ENCODE measurements around the gene B4GAT1. TPM values are rescaled to one million over a fixed set of nuclear protein-coding genes. Genes with fewer than 3 reads are reported as not detected.

The B4GAT1 gene
- polyA plus RNA-seq, 1 donor from 2014 or later: 162 TPM

DNA sequence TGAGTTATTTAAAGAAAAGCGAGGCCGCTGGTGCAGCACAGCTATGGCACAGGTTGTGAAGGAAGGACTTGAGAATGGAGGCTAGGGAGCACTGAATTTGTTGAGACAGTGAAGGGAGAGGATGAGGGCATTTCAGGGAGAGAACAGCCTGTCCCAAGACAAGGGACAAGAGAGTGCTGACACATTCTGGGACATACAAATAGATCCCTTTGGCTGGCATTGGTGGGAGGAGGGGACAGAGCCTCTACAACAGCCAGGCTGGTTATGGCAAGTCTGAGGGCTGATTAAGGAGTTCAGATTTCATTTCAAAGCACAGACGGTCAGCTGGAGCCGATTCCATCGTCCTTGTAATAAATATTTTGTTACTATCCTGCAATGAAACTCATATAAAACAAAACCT lies 25.8 kb upstream of the B4GAT1 start:
- Histone ChIP-seq H3K4me2 (ENCODE audit: low read length) (no peak overlapping the region), H3K27ac (ENCODE audit: low read length) (no peak overlapping the region), H3K4me3 (ENCODE audit: low read length) (no peak overlapping the region), H3K36me3 (ENCODE audit: insufficient read depth, low read length) (no peaks in the 10 kb centered on the region), H3K27me3 (ENCODE audit: insufficient read depth, low read depth, low read length) (no peaks in the 10 kb centered on the region), H3K9me3 (ENCODE audit: low read length) (no peaks in the 10 kb centered on the region), H3K79me2 (replicated peaks; ENCODE audit: insufficient read depth, low read length) (no peaks in the 10 kb centered on the region), H3K9me2 (ENCODE audit: insufficient read depth, low read length) (no peaks in the 10 kb centered on the region), H2AFZ (ENCODE audit: low read depth, low read length) (no peak overlapping the region), H3K9ac (ENCODE audit: low read length) (no peak overlapping the region), H4K20me1 (ENCODE audit: insufficient read depth) (no peaks in the 10 kb centered on the region), H3F3A (ENCODE audit: insufficient read depth, low read length, poor library complexity, severe bottlenecking) (no peaks in the 10 kb centered on the region)
- no peak for TF ChIP-seq MXI1 (conservative IDR thresholded peaks at IDR 0.05; ENCODE audit: poor library complexity, severe bottlenecking)

DNA sequence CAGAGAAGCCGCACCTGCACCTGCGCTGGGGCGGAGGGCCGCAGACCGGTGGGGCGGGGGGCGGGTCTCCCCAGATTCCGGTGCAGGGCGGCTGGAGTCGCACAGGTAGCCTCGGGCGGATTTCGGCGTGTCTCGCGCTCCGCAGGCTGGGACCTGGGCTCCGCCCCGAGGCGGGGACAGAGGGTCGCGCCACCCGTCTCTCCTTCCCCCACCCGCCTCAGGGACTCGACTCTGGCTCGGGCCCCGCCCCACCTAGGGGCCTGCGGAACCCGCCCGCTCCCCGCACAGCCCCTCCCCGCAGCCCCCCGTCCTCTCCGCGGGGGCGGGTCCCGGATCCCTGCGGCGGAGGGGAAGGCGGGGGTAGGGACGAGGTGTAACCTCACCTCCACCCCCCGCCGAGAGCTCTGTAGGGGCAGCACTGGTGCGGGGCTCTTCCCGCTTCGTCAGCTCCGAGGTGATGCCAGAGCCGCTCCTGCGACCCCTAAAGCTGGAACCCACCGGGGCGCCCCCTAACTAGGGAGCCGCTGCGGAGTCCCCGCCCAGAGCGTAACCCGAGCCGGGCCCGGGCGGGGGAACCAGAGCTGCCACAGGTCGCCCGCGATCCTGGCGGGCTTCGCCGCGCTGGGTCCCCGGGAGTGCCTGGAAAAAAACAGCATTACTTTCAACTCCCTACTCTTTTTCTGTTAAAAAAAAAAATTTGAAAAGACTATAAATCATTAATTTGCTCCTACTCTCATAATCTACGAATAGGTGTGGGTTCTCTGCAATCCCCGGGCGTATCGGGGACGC lies 24.4 kb upstream of the B4GAT1 start, which contains the start of gene SLC29A2:
Gene SLC29A2, minus strand, starts transcription at position 134 of the 789 bp plus-strand sequence. CDS start 169 bp downstream, outside the sequence.
- H3K9me3 ChIP-seq (ENCODE audit: low read length): no peaks in the 10 kb centered on the region
- no peaks in the 10 kb centered on the region for H3K9me2 ChIP-seq (ENCODE audit: insufficient read depth, low read length)
- H3F3A ChIP-seq (ENCODE audit: insufficient read depth, low read length, poor library complexity, severe bottlenecking): no peaks in the 10 kb centered on the region
- H3K4me2 ChIP-seq (ENCODE audit: low read length): peak within 1 kb of the TSS; percentile 65
- H3K36me3 ChIP-seq (ENCODE audit: insufficient read depth, low read length): no peaks in the 10 kb centered on the region
- H3K4me3 ChIP-seq (ENCODE audit: low read length): peak within 1 kb of the TSS; percentile 89
- H3K9ac ChIP-seq (ENCODE audit: low read length): peak within 1 kb of the TSS; percentile 72
- no peaks in the 10 kb centered on the region for H4K20me1 ChIP-seq (ENCODE audit: insufficient read depth)
- H2AFZ ChIP-seq (ENCODE audit: low read depth, low read length): peak within 1 kb of the TSS; percentile 58
- H3K27me3 ChIP-seq (ENCODE audit: insufficient read depth, low read depth, low read length): no peaks in the 10 kb centered on the region
- H3K27ac ChIP-seq (ENCODE audit: low read length): peak within 1 kb of the TSS; percentile 12
- peak; percentile 2 for TF ChIP-seq POLR2AphosphoS5 (IDR thresholded peaks at IDR 0.05)
- TF ChIP-seq, protein P1, sequence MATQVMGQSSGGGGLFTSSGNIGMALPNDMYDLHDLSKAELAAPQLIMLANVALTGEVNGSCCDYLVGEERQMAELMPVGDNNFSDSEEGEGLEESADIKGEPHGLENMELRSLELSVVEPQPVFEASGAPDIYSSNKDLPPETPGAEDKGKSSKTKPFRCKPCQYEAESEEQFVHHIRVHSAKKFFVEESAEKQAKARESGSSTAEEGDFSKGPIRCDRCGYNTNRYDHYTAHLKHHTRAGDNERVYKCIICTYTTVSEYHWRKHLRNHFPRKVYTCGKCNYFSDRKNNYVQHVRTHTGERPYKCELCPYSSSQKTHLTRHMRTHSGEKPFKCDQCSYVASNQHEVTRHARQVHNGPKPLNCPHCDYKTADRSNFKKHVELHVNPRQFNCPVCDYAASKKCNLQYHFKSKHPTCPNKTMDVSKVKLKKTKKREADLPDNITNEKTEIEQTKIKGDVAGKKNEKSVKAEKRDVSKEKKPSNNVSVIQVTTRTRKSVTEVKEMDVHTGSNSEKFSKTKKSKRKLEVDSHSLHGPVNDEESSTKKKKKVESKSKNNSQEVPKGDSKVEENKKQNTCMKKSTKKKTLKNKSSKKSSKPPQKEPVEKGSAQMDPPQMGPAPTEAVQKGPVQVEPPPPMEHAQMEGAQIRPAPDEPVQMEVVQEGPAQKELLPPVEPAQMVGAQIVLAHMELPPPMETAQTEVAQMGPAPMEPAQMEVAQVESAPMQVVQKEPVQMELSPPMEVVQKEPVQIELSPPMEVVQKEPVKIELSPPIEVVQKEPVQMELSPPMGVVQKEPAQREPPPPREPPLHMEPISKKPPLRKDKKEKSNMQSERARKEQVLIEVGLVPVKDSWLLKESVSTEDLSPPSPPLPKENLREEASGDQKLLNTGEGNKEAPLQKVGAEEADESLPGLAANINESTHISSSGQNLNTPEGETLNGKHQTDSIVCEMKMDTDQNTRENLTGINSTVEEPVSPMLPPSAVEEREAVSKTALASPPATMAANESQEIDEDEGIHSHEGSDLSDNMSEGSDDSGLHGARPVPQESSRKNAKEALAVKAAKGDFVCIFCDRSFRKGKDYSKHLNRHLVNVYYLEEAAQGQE (IDR thresholded peaks at IDR 0.05; ENCODE audit: borderline replicate concordance): no peak
- no peaks in the 10 kb centered on the region for H3K79me2 ChIP-seq (replicated peaks; ENCODE audit: insufficient read depth, low read length)

DNA sequence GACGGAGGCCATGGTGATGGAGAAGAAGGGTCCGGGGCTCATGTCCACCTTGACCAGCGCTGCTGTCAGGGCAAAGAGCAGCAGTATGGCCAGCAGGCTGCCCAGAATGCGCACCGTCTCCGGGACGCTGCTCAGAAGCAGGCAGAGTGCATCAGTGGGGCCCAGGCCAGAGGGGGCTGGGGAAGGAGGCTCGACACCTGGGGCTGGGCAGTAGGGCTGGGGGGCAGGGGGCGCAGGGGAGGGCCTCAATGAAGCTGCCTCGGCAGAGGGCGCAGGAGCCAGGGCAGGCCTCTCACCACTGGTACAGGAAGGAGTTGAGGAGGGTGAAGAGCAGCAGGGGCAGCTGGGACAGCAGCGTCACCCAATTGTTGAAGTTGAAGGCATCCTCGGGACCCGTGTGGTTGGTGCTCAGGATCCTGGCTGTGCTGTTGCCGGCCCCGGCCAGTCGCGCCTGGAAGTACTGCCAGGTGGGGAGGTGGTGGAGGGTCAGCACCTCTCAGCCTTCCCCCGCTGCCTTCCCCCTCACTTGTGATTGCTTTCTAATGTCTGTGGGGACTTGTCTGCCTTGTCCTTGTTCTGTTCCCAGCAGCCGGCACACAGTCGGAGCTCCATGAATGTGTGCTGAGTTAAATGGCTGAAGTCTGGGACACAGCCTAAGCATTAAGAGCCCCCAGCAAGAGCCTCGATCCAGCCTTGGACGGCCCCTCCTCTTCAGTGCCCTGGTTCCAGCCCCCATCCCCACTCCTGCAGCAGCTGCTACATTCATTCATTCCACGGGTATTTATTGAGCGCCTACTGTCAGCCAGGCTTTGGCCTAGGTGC lies 21.9 kb upstream of the B4GAT1 start:
- TF ChIP-seq, protein P1 (IDR thresholded peaks at IDR 0.05; ENCODE audit: borderline replicate concordance): no peak
- Histone ChIP-seq H3F3A (ENCODE audit: insufficient read depth, low read length, poor library complexity, severe bottlenecking) (no peaks in the 10 kb centered on the region), H3K9me2 (ENCODE audit: insufficient read depth, low read length) (no peaks in the 10 kb centered on the region), H3K9ac (ENCODE audit: low read length) (no peak overlapping the region), H3K36me3 (ENCODE audit: insufficient read depth, low read length) (no peaks in the 10 kb centered on the region), H3K79me2 (replicated peaks; ENCODE audit: insufficient read depth, low read length) (no peaks in the 10 kb centered on the region), H3K4me3 (ENCODE audit: low read length) (no peak overlapping the region), H3K9me3 (ENCODE audit: low read length) (no peaks in the 10 kb centered on the region), H3K27ac (ENCODE audit: low read length) (no peak overlapping the region), H3K4me2 (ENCODE audit: low read length) (no peak overlapping the region), H2AFZ (ENCODE audit: low read depth, low read length) (no peak overlapping the region), H4K20me1 (ENCODE audit: insufficient read depth) (no peaks in the 10 kb centered on the region), H3K27me3 (ENCODE audit: insufficient read depth, low read depth, low read length) (no peaks in the 10 kb centered on the region)

All from neural cell (in vitro differentiated cells).